Fibroblast of lung (primary cell): Measurements from ENCODE around the gene THAP4. TPM values are rescaled to one million over a fixed set of nuclear protein-coding genes. Genes with fewer than 3 reads are reported as not detected.

ENCODE experiments used
- DNase-seq, 2 donors: peaks; one replicate each; pipeline versions ENCODE4 v3.0.0 to v3.0.0-alpha.2; 2010; ENCODE audit warnings: low read depth in 2 of 2
- H2AFZ ChIP-seq: 2 replicates; pipeline ENCODE4 v1.5.1; 2012; ENCODE audit warnings: low read length, control low read depth, inconsistent platforms
- H3K27ac ChIP-seq: 2 replicates; pipeline ENCODE4 v1.5.1; 2011; ENCODE audit warnings: low read length, control low read depth; ENCODE audit not compliant: insufficient read depth
- H3K27me3 ChIP-seq: 2 replicates; pipeline ENCODE4 v1.5.1; 2011; ENCODE audit warnings: mild to moderate bottlenecking, low read length; ENCODE audit not compliant: control insufficient read depth, insufficient read depth
- H3K36me3 ChIP-seq: 2 replicates; pipeline ENCODE4 v1.5.1; 2011; ENCODE audit warnings: low read length; ENCODE audit not compliant: control insufficient read depth, insufficient read depth
- H3K4me1 ChIP-seq: 2 replicates; pipeline ENCODE4 v1.5.1; 2011; ENCODE audit warnings: low read length; ENCODE audit not compliant: control insufficient read depth, insufficient read depth; ENCODE audit errors: extremely low read depth
- H3K4me2 ChIP-seq: 2 replicates; pipeline ENCODE4 v1.5.1; 2011; ENCODE audit warnings: low read length, control low read depth; ENCODE audit not compliant: insufficient read depth; ENCODE audit errors: extremely low read depth
- H3K4me3 ChIP-seq, 4 experiments: fragments of 200-600 bp in 1 of 4; sonication (generic) in 1 of 4; replicated peaks in 1 of 4; 2 replicates each; pipeline ENCODE4 v1.5.1; 2011 to 2016; ENCODE audit warnings: low read length in 4 of 4, low read depth in 3 of 4, mild to moderate bottlenecking in 3 of 4, control low read depth in 2 of 4, inconsistent platforms in 1 of 4, mixed read lengths in 1 of 4; ENCODE audit not compliant: insufficient read depth in 1 of 4; ENCODE audit errors: control extremely low read depth in 1 of 4
- H3K79me2 ChIP-seq: 2 replicates; pipeline ENCODE4 v1.5.1; 2012; ENCODE audit warnings: mild to moderate bottlenecking, low read length, inconsistent platforms; ENCODE audit not compliant: control insufficient read depth, insufficient read depth
- H3K9ac ChIP-seq: 2 replicates; pipeline ENCODE4 v1.5.1; 2011; ENCODE audit warnings: mild to moderate bottlenecking, low read length, control low read depth; ENCODE audit not compliant: insufficient read depth
- H3K9me3 ChIP-seq: 2 replicates; pipeline ENCODE4 v1.5.1; 2012; ENCODE audit warnings: low read depth, low read length; ENCODE audit not compliant: control insufficient read depth, insufficient read depth
- H4K20me1 ChIP-seq: 2 replicates; pipeline ENCODE4 v1.5.1; 2011; ENCODE audit warnings: low read length; ENCODE audit not compliant: control insufficient read depth, insufficient read depth; ENCODE audit errors: extremely low read depth
- CTCF ChIP-seq, 2 donors: IDR thresholded peaks in 1 of 2; conservative IDR thresholded peaks in 1 of 2; 1 replicate in 1 of 2; 2 replicates in 1 of 2; pipeline ENCODE4 v1.5.1; 2011 to 2012; ENCODE audit warnings: low read length in 2 of 2, control low read depth in 1 of 2, inconsistent platforms in 1 of 2, low read depth in 1 of 2, mild to moderate bottlenecking in 1 of 2
- EZH2 ChIP-seq: IDR thresholded peaks from 2 replicates; pipeline ENCODE4 v1.5.1; 2012; ENCODE audit warnings: low read length, control low read depth, mild to moderate bottlenecking; ENCODE audit errors: missing control alignments
- polyA plus RNA-seq, 2 donors: library from polyadenylated mRNA; depleted of rRNA in 1 of 2; stranded (reverse) in 1 of 2; unstranded in 1 of 2; fragments of >200 nt; gene quantifications; 2 replicates each; pipeline ENCODE4 v1.2.1, GENCODE V29; 2011 to 2012; ENCODE audit warnings: missing spikeins in 1 of 2
- total RNA-seq: library from RNA; depleted of rRNA; stranded (reverse); fragments of >200 nt; gene quantifications from 2 replicates; pipeline ENCODE4 v1.2.1, GENCODE V29; 2014

Gene THAP4
- total and polyA plus RNA-seq, 2 donors (not counting 1 experiment from before 2014, with no cell fraction given) = 19.3 to 47.7 TPM

- H3K4me1 ChIP-seq = peaks cover 2% of the 10 kb centered on the region
- H3K27ac ChIP-seq = no peak overlapping the region
- no peak overlapping the region for H3K9ac ChIP-seq
- DNase-seq = no peak
- no peak overlapping the region for H2AFZ ChIP-seq
- H3K79me2 ChIP-seq = peaks cover 33% of the 10 kb centered on the region
- no peaks in the 10 kb centered on the region for H3K27me3 ChIP-seq
- H4K20me1 ChIP-seq = peaks cover 1% of the 10 kb centered on the region
- H3K9me3 ChIP-seq = no peaks in the 10 kb centered on the region
- H3K36me3 ChIP-seq = peaks cover 2% of the 10 kb centered on the region
- no peak for TF ChIP-seq EZH2
- TF ChIP-seq CTCF (conservative IDR thresholded peaks at IDR 0.05 in 1 of 2, IDR thresholded peaks at IDR 0.05 in 1 of 2; ENCODE audit: low read depth in 1 of 2, low read length in 2 of 2) = no peak
- H3K4me2 ChIP-seq = no peak overlapping the region
- no peak overlapping the region for H3K4me3 ChIP-seq
These were observed 19.4 kb downstream of the THAP4 start for GRCh38 chr2:241617431-241618154.

GRCh38 chr2:241616168-241617125 lies 20.5 kb downstream of the THAP4 start:
- Histone ChIP-seq H3K4me2 (no peak overlapping the region), H3K4me3 (no peak overlapping the region), H4K20me1 (peaks cover 4% of the 10 kb centered on the region), H3K27ac (no peak overlapping the region), H3K27me3 (no peaks in the 10 kb centered on the region), H2AFZ (no peak overlapping the region), H3K79me2 (peaks cover 30% of the 10 kb centered on the region), H3K36me3 (peaks cover 2% of the 10 kb centered on the region), H3K9me3 (no peaks in the 10 kb centered on the region), H3K9ac (no peak overlapping the region), H3K4me1 (peaks cover 7% of the 10 kb centered on the region)
- TF ChIP-seq EZH2 = no peak
- TF ChIP-seq CTCF (conservative IDR thresholded peaks at IDR 0.05 in 1 of 2, IDR thresholded peaks at IDR 0.05 in 1 of 2; ENCODE audit: low read depth in 1 of 2, low read length in 2 of 2) = no peak
- DNase-seq = no peak

GRCh38 chr2:241615522-241616052 lies 21.4 kb downstream of the THAP4 start:
- no peak overlapping the region for H2AFZ ChIP-seq
- TF ChIP-seq CTCF (conservative IDR thresholded peaks at IDR 0.05 in 1 of 2, IDR thresholded peaks at IDR 0.05 in 1 of 2; ENCODE audit: low read depth in 1 of 2, low read length in 2 of 2) (no peak), EZH2 (no peak)
- no peaks in the 10 kb centered on the region for H3K9me3 ChIP-seq
- DNase-seq = no peak
- no peak overlapping the region for H3K9ac ChIP-seq
- no peak overlapping the region for H3K4me2 ChIP-seq
- H3K4me3 ChIP-seq = no peak overlapping the region
- no peaks in the 10 kb centered on the region for H3K27me3 ChIP-seq
- H3K36me3 ChIP-seq = peaks cover 2% of the 10 kb centered on the region
- peaks cover 31% of the 10 kb centered on the region for H3K79me2 ChIP-seq
- peaks cover 7% of the 10 kb centered on the region for H3K4me1 ChIP-seq
- no peak overlapping the region for H3K27ac ChIP-seq
- H4K20me1 ChIP-seq = peaks cover 4% of the 10 kb centered on the region
